AG09319 (cell line): Measurements from ENCODE around the gene MCC.

ENCODE experiments used
- DNase-seq: peaks from one replicate; pipeline ENCODE4 v3.0.0-alpha.2; 2010; ENCODE audit warnings: low read depth; ENCODE audit errors: extremely low read depth
- CTCF ChIP-seq: IDR thresholded peaks from 2 replicates; pipeline ENCODE4 v1.5.1; 2011; ENCODE audit warnings: low read depth, mild to moderate bottlenecking, inconsistent platforms, low read length, moderate library complexity

Gene MCC

GRCh38 chr5:113123618-113124017 is 364.6 kb downstream of the MCC start:
- no peak for TF ChIP-seq CTCF
- no peak for DNase-seq

GRCh38 chr5:113122053-113122452 is 366.2 kb downstream of the MCC start:
- DNase-seq, result peak; percentile 66
- peak; percentile 5; the same call in 1 of the 2 replicates for TF ChIP-seq CTCF

- no peak for TF ChIP-seq CTCF
Observed at GRCh38 chr5:113119246-113119924, 368.9 kb downstream of the MCC start.

GRCh38 chr5:113118765-113119164 is 369.5 kb downstream of the MCC start:
- TF ChIP-seq CTCF, result no peak
- DNase-seq, result no peak

More at GRCh38 chr5:113119246-113119924, 368.9 kb downstream of the MCC start:
- no peak for DNase-seq

- TF ChIP-seq CTCF, result no peak
- DNase-seq, result no peak
Observed at GRCh38 chr5:113118298-113118697, 370.0 kb downstream of the MCC start.

GRCh38 chr5:113117543-113118115 is 370.6 kb downstream of the MCC start:
- TF ChIP-seq CTCF, result no peak
- DNase-seq, result no peak

- no peak for DNase-seq
- no peak for TF ChIP-seq CTCF
Observed at GRCh38 chr5:113115956-113116355, 372.3 kb downstream of the MCC start.
